ENCODE data around the gene CLTA.

GRCh38 chr9:36142510-36143244 lies 48.0 kb upstream of the CLTA start:
- TF ChIP-seq CTCF (IDR thresholded peaks at IDR 0.05): no peak
- no peak for TF ChIP-seq POLR2A (IDR thresholded peaks at IDR 0.05)

All from heart left ventricle (tissue), 13 donors.